Measurements from ENCODE around the gene NFIX. TPM values are rescaled to one million over a fixed set of nuclear protein-coding genes. Genes with fewer than 3 reads are reported as not detected.

The NFIX gene
- total and polyA plus RNA-seq, 7 donors: 22.2 to 347 (median 220) TPM

- TF ChIP-seq CTCF (IDR thresholded peaks at IDR 0.05): no peak
- intact Hi-C loops (cut with DNase I): no loop called here
- no peak for ATAC-seq
- DNase-seq: no peak
- no peaks in the 10 kb centered on the region for H3K9me3 ChIP-seq
- peaks cover 54% of the 10 kb centered on the region for H3K4me1 ChIP-seq
- H3K4me3 ChIP-seq: no peak overlapping the region
- H3K27me3 ChIP-seq (ENCODE audit: insufficient read depth in 3 of 3, low read length in 2 of 3): no peaks in the 10 kb centered on the region
- peak overlapping the region; percentile 71 for H3K27ac ChIP-seq
- 45 to 61% (median 50%) methylated on average over 8 of the region's 8 CpGs for WGBS, 3 donors
- peaks cover 0 to 48% of the 10 kb centered on the region in 2 donors for H3K36me3 ChIP-seq (ENCODE audit: insufficient read depth in 1 of 2, low read depth in 1 of 2)
Observed at GRCh38 chr19:13076320-13076719, 81.0 kb downstream of the NFIX start.

- peak in 1 of 4 donors; percentile 5 for ATAC-seq
- TF ChIP-seq CTCF (IDR thresholded peaks at IDR 0.05): no peak
- 39 to 49% (median 45%) methylated on average over 6 of the region's 6 CpGs for WGBS, 3 donors
- H3K9me3 ChIP-seq: no peaks in the 10 kb centered on the region
- peaks cover 0 to 52% of the 10 kb centered on the region in 2 donors for H3K36me3 ChIP-seq (ENCODE audit: insufficient read depth in 1 of 2, low read depth in 1 of 2)
- H3K4me3 ChIP-seq: no peak overlapping the region
- DNase-seq: no peak
- peak overlapping the region; percentile 71 for H3K27ac ChIP-seq
- peaks cover 50% of the 10 kb centered on the region for H3K4me1 ChIP-seq
- no peaks in the 10 kb centered on the region for H3K27me3 ChIP-seq (ENCODE audit: insufficient read depth in 3 of 3, low read length in 2 of 3)
- intact Hi-C loops (cut with DNase I): no loop called here
Observed at GRCh38 chr19:13076787-13077186, 81.5 kb downstream of the NFIX start.

DNA sequence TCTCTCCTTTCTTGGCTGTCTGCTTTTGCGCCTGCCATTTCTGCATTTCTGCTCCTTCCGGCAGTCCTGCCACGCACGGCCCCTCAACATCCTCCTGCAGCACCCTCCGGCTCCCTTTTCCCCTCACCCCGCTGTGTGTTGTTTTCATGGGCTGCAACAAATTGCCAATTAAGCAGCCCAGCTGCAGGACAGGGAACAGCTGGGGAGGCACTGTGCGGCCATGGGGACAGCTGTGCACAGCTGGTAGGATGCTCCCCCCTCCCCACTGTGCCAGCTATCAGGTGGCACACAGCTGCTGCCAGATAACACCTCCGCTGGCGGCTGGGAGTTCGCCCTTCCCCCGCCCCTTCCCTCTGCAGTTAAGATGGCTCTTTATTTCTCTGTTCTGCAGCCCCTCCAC lies 82.0 kb downstream of the NFIX start:
- peak; percentile 19 to 54 (median 34) for ATAC-seq

DNA sequence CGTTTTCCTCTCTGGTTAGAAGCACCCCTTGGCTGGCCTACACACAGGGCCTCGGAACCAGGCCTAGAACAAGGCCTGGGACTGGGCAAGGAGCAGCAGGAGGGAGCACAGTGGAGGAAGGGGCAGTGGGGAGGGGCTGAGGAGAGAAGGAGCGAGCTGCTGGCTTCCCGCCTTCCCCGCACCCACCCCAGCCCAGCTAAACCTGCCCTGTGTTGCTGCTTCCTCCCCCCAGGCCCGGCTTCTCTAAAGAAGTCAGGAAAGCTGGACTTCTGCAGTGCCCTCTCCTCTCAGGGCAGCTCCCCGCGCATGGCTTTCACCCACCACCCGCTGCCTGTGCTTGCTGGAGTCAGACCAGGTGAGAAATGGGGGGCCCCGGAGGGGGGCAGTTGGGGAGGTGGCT lies 83.1 kb downstream of the NFIX start:
- no peak for DNase-seq
- Histone ChIP-seq H3K9me3 (no peaks in the 10 kb centered on the region), H3K4me3 (no peak overlapping the region), H3K27me3 (ENCODE audit: insufficient read depth in 3 of 3, low read length in 2 of 3) (no peaks in the 10 kb centered on the region), H3K27ac (peak overlapping the region; percentile 71), H3K4me1 (peaks cover 60% of the 10 kb centered on the region), H3K36me3 (ENCODE audit: insufficient read depth in 1 of 2, low read depth in 1 of 2) (peaks cover 0 to 62% of the 10 kb centered on the region in 2 donors)
- no peak for TF ChIP-seq CTCF (IDR thresholded peaks at IDR 0.05)
- ATAC-seq: no peak
- 67 to 70% (median 68%) methylated on average over 10 of the region's 10 CpGs for WGBS, 3 donors
- intact Hi-C loops (cut with DNase I): no loop called here

More for the DNA sequence above, 82.0 kb downstream of the NFIX start:
- Histone ChIP-seq H3K9me3 (no peaks in the 10 kb centered on the region), H3K4me3 (no peak overlapping the region), H3K27ac (peak overlapping the region; percentile 71), H3K36me3 (ENCODE audit: insufficient read depth in 1 of 2, low read depth in 1 of 2) (peaks cover 0 to 57% of the 10 kb centered on the region in 2 donors), H3K27me3 (ENCODE audit: insufficient read depth in 3 of 3, low read length in 2 of 3) (no peaks in the 10 kb centered on the region), H3K4me1 (peaks cover 50% of the 10 kb centered on the region)
- TF ChIP-seq CTCF (IDR thresholded peaks at IDR 0.05): no peak
- intact Hi-C loops (cut with DNase I): no loop called here
- WGBS, 3 donors: 43 to 59% (median 46%) methylated on average over 11 of the region's 11 CpGs
- DNase-seq: no peak

DNA sequence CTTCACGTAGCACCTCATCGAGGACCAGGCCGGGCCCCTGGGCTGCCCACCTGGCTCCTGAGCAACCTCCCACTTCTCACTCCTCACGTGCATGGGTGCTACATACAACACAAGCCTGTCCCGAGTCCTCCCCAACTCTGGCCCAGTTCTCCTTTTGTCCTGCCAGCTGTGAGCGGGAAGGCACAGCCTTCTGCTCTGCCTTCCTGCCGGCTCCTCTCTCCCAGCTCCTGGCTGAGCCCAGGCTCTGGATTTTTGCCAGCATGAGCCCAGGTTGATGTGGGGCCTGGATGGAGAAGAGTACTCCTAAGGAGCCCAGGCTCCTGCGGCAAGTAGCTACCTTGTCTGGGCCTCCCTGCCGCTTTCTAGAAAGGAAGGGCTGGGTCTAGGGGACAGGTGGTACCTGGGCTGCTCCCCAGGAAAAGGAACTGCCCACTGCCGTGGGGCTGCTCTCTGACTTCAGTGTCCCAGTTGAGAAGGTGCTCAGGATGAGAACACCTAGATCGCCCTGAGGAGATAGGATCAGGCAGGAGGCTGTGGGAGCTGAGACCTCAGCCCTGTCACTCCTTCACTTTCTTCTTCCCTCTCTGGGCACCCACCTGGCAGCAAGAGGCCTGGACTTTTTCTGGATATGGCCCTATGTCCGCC lies 83.7 kb downstream of the NFIX start:
- no peak for TF ChIP-seq CTCF (IDR thresholded peaks at IDR 0.05)
- H3K36me3 ChIP-seq (ENCODE audit: insufficient read depth in 1 of 2, low read depth in 1 of 2): peaks cover 0 to 62% of the 10 kb centered on the region in 2 donors
- H3K27ac ChIP-seq: peak overlapping the region; percentile 71
- H3K4me1 ChIP-seq: peaks cover 58% of the 10 kb centered on the region
- H3K9me3 ChIP-seq: no peaks in the 10 kb centered on the region
- DNase-seq: no peak
- intact Hi-C loops (cut with DNase I): no loop called here
- ATAC-seq: peak; percentile 39 to 56 (median 44)
- no peaks in the 10 kb centered on the region for H3K27me3 ChIP-seq (ENCODE audit: insufficient read depth in 3 of 3, low read length in 2 of 3)
- H3K4me3 ChIP-seq: no peak overlapping the region
- 30 to 42% (median 41%) methylated on average over 9 to 12 of the region's 12 CpGs for WGBS, 3 donors

Measured in psoas muscle (tissue), 8 donors.